Measurements from ENCODE around the gene KCTD16. TPM values are rescaled to one million over a fixed set of nuclear protein-coding genes. Genes with fewer than 3 reads are reported as not detected.

Gene KCTD16
- total RNA-seq, 1 experiment from 2014 or later, result 0.14 TPM

- Mint-ChIP-seq H3K4me1 (ENCODE audit: low read depth, unreplicated experiment) (no peaks in the 10 kb centered on the region), H3K9me3 (ENCODE audit: low read depth, unreplicated experiment) (peaks cover 13% of the 10 kb centered on the region), H3K27ac (ENCODE audit: unreplicated experiment) (no peak overlapping the region), H3K27me3 (ENCODE audit: unreplicated experiment) (no peaks in the 10 kb centered on the region), H3K36me3 (ENCODE audit: insufficient read depth, unreplicated experiment) (no peaks in the 10 kb centered on the region), H3K4me3 (ENCODE audit: low read depth, unreplicated experiment) (no peak overlapping the region)
- CTCF ChIA-PET, result no interaction called here
- DNase-seq, result no peak
- BruUV-seq (replicated peaks), result no TSS peak
- TF ChIP-seq CTCF (IDR thresholded peaks at IDR 0.05; ENCODE audit: unreplicated experiment), result no peak
- intact Hi-C loops (cut with micrococcal nuclease; ENCODE audit: unreplicated experiment), result no loop called here
These were observed 277.8 kb downstream of the KCTD16 start for GRCh38 chr5:144448457-144448856.

- Mint-ChIP-seq H3K9me3 (ENCODE audit: low read depth, unreplicated experiment) (peaks cover 4% of the 10 kb centered on the region), H3K4me1 (ENCODE audit: low read depth, unreplicated experiment) (no peaks in the 10 kb centered on the region), H3K4me3 (ENCODE audit: low read depth, unreplicated experiment) (no peak overlapping the region), H3K27me3 (ENCODE audit: unreplicated experiment) (no peaks in the 10 kb centered on the region), H3K27ac (ENCODE audit: unreplicated experiment) (no peak overlapping the region), H3K36me3 (ENCODE audit: insufficient read depth, unreplicated experiment) (no peaks in the 10 kb centered on the region)
- intact Hi-C loops (cut with micrococcal nuclease; ENCODE audit: unreplicated experiment), result no loop called here
- BruUV-seq (replicated peaks), result no TSS peak
- no peak for DNase-seq
- CTCF ChIA-PET, result no interaction called here
- no peak for TF ChIP-seq CTCF (IDR thresholded peaks at IDR 0.05; ENCODE audit: unreplicated experiment)
These were observed 280.7 kb downstream of the KCTD16 start for GRCh38 chr5:144451187-144451973.

- CTCF ChIA-PET, result no interaction called here
- Mint-ChIP-seq H3K4me1 (ENCODE audit: low read depth, unreplicated experiment) (no peaks in the 10 kb centered on the region), H3K27ac (ENCODE audit: unreplicated experiment) (no peak overlapping the region), H3K27me3 (ENCODE audit: unreplicated experiment) (no peaks in the 10 kb centered on the region), H3K4me3 (ENCODE audit: low read depth, unreplicated experiment) (no peak overlapping the region), H3K36me3 (ENCODE audit: insufficient read depth, unreplicated experiment) (no peaks in the 10 kb centered on the region), H3K9me3 (ENCODE audit: low read depth, unreplicated experiment) (peaks cover 4% of the 10 kb centered on the region)
- no TSS peak for BruUV-seq (replicated peaks)
- intact Hi-C loops (cut with micrococcal nuclease; ENCODE audit: unreplicated experiment), result no loop called here
- TF ChIP-seq CTCF (IDR thresholded peaks at IDR 0.05; ENCODE audit: unreplicated experiment), result no peak
- no peak for DNase-seq
These were observed 283.1 kb downstream of the KCTD16 start for GRCh38 chr5:144453753-144454152.

- no TSS peak for BruUV-seq (replicated peaks)
- Mint-ChIP-seq H3K9me3 (ENCODE audit: low read depth, unreplicated experiment) (peaks cover 5% of the 10 kb centered on the region), H3K4me3 (ENCODE audit: low read depth, unreplicated experiment) (no peak overlapping the region), H3K36me3 (ENCODE audit: insufficient read depth, unreplicated experiment) (no peaks in the 10 kb centered on the region), H3K27me3 (ENCODE audit: unreplicated experiment) (no peaks in the 10 kb centered on the region), H3K27ac (ENCODE audit: unreplicated experiment) (no peak overlapping the region), H3K4me1 (ENCODE audit: low read depth, unreplicated experiment) (no peaks in the 10 kb centered on the region)
- no peak for DNase-seq
- intact Hi-C loops (cut with micrococcal nuclease; ENCODE audit: unreplicated experiment), result no loop called here
- CTCF ChIA-PET, result interaction anchor here (0.7 kb wide), 1 partner anchor 1491 kb away, joined by 3 read pairs; no protein-coding TSS in a partner anchor
- TF ChIP-seq CTCF (IDR thresholded peaks at IDR 0.05; ENCODE audit: unreplicated experiment), result no peak
These were observed 286.5 kb downstream of the KCTD16 start for GRCh38 chr5:144457160-144457559.

Data from Calu3 (cell line).